OCI-LY7 (cell line): ENCODE measurements around the gene GNAL. TPM values are rescaled to one million over a fixed set of nuclear protein-coding genes. Genes with fewer than 3 reads are reported as not detected.

Source experiments
- BruUV-seq: library from RNA; stranded (reverse); fragments of 400-500 nt; replicated peaks from 2 replicates; lab custom pipeline; 2021; lab: Mats Ljungman, UMichigan
- CTCF ChIA-PET: fragments of 300-600 bp; sonication (Branson Sonifier 250); formaldehyde crosslinking; loops from one replicate; lab custom pipeline; 2022; ENCODE audit warnings: antibody characterized with exemption; ENCODE audit not compliant: unreplicated experiment; lab: Charles Lee
- POLR2A ChIA-PET: fragments of 300-600 bp; sonication (Branson Sonifier 250); formaldehyde crosslinking; loops from one replicate; lab custom pipeline; 2022; ENCODE audit warnings: antibody characterized with exemption; lab: Charles Lee
- DNase-seq: peaks from one replicate; pipeline ENCODE4 v3.0.0-alpha.2; 2015; ENCODE audit warnings: low spot score
- H2AFZ ChIP-seq: fragments of 200-600 bp; sonication (generic), shearing (Covaris generic); 2 replicates; pipeline ENCODE4 v1.6.1; 2014; ENCODE audit warnings: mild to moderate bottlenecking, antibody characterized with exemption, low read length, moderate library complexity
- H3K27ac ChIP-seq: fragments of 200-600 bp; sonication (generic); 2 replicates; pipeline ENCODE4 v1.5.1; 2014; ENCODE audit warnings: mixed run types, low read depth, mild to moderate bottlenecking, moderate library complexity, low read length, inconsistent platforms; ENCODE audit not compliant: poor library complexity, severe bottlenecking
- H3K36me3 ChIP-seq: fragments of 200-600 bp; sonication (generic); 2 replicates; pipeline ENCODE4 v1.6.1; 2014; ENCODE audit warnings: mild to moderate bottlenecking, antibody characterized with exemption, low read length, moderate library complexity, mixed read lengths; ENCODE audit not compliant: insufficient read depth
- H3K4me1 ChIP-seq: fragments of 200-600 bp; sonication (generic); 2 replicates; pipeline ENCODE4 v1.5.1; 2014; ENCODE audit warnings: mild to moderate bottlenecking, low read length; ENCODE audit not compliant: insufficient read depth, poor library complexity, severe bottlenecking
- H3K4me2 ChIP-seq: fragments of 200-600 bp; sonication (generic); 2 replicates; pipeline ENCODE4 v1.6.1; 2014; ENCODE audit warnings: mild to moderate bottlenecking, low read length
- H3K4me3 ChIP-seq: fragments of 200-600 bp; sonication (generic); 2 replicates; pipeline ENCODE4 v1.5.1; 2014; ENCODE audit warnings: mild to moderate bottlenecking, low read depth, low read length; ENCODE audit not compliant: poor library complexity, severe bottlenecking
- H3K79me2 ChIP-seq: fragments of 200-600 bp; sonication (generic); 2 replicates; pipeline ENCODE4 v1.6.1; 2016; ENCODE audit warnings: low read depth, mild to moderate bottlenecking, low read length, moderate library complexity, mixed read lengths; ENCODE audit not compliant: insufficient read depth
- H3K9me2 ChIP-seq: fragments of 200-600 bp; sonication (generic); 2 replicates; pipeline ENCODE4 v1.6.1; 2016; ENCODE audit warnings: mild to moderate bottlenecking, low read length, mixed read lengths; ENCODE audit not compliant: insufficient read depth
- H3K9me3 ChIP-seq: fragments of 200-600 bp; sonication (generic); 2 replicates; pipeline ENCODE4 v1.6.1; 2014; ENCODE audit warnings: mild to moderate bottlenecking, mixed run types, low read length, mixed read lengths
- H4K20me1 ChIP-seq: fragments of 200-600 bp; sonication (generic); 2 replicates; pipeline ENCODE4 v1.6.1; 2014; ENCODE audit warnings: mild to moderate bottlenecking, antibody characterized with exemption, low read length, moderate library complexity, mixed read lengths; ENCODE audit not compliant: insufficient read depth
- EZH2phosphoT487 ChIP-seq: fragments of 200-600 bp; sonication (generic); IDR thresholded peaks from 2 replicates; pipeline ENCODE4 v1.6.1; 2018; ENCODE audit warnings: low read depth, borderline replicate concordance, mild to moderate bottlenecking, mixed run types, antibody characterized with exemption, low read length, moderate library complexity, mixed read lengths
- intact Hi-C: fragments of 100-400 bp; cut with micrococcal nuclease; formaldehyde crosslinking; loops from one replicate; pipeline ENCODE4 v1.10.0; 2022; ENCODE audit not compliant: unreplicated experiment
- total RNA-seq, 2 experiments: library from RNA; depleted of rRNA in 1 of 2; stranded (reverse); fragments of >200 nt in 1 of 2; shearing (Covaris generic) in 1 of 2; gene quantifications; 2 replicates each; pipeline ENCODE4 v1.2.3, GENCODE V29; 2014 to 2022
- TF ChIP-seq, protein P1 (sequence below): fragments of 200-600 bp; sonication (generic); conservative IDR thresholded peaks from 2 replicates; pipeline ENCODE4 v1.5.1; 2014; ENCODE audit warnings: mild to moderate bottlenecking, antibody characterized with exemption, low read length, moderate library complexity, mixed read lengths

The GNAL gene
- total RNA-seq, 2 experiments from 2014 or later = 0.03 to 0.25 TPM

GRCh38 chr18:11663439-11664029, 25.5 kb upstream of the GNAL start:
- POLR2A ChIA-PET = no interaction called here
- no TSS peak for BruUV-seq
- no peaks in the 10 kb centered on the region for H3K9me3 ChIP-seq

DNA sequence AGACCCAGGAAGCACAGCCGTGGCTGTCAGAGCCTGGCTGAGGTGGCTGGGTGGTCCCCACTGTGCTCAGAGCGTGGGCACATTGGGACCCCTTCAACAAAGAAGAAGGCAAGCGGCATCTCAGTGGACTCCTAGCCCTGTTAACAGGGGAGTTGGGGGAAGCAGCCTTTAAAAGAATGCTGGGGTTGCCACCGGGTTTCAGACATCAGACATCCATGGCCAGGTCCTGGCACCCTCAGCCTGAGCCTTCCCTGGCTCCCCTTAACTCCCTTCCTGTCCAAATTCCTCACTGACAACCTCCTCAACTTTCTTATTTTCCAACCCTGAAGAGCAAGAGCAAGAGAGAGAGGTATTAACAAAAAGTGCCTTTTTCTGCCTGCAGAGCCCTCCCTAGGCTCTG, 24.8 kb upstream of the GNAL start:
- Histone ChIP-seq H4K20me1 (no peaks in the 10 kb centered on the region), H3K9me3 (no peaks in the 10 kb centered on the region), H3K4me3 (no peak overlapping the region), H3K4me2 (no peak overlapping the region), H3K4me1 (peaks cover 9% of the 10 kb centered on the region), H3K36me3 (no peaks in the 10 kb centered on the region), H3K27ac (no peak overlapping the region), H3K79me2 (no peaks in the 10 kb centered on the region), H2AFZ (no peak overlapping the region), H3K9me2 (no peaks in the 10 kb centered on the region)
- BruUV-seq = no TSS peak
- no peak for TF ChIP-seq EZH2phosphoT487
- POLR2A ChIA-PET = no interaction called here
- intact Hi-C loops = no loop called here
- CTCF ChIA-PET = no interaction called here
- DNase-seq = no peak

More at GRCh38 chr18:11663439-11664029, 25.5 kb upstream of the GNAL start:
- Histone ChIP-seq H3K4me1 (peaks cover 9% of the 10 kb centered on the region), H3K27ac (no peak overlapping the region), H3K9me2 (no peaks in the 10 kb centered on the region), H4K20me1 (no peaks in the 10 kb centered on the region), H3K36me3 (no peaks in the 10 kb centered on the region), H2AFZ (no peak overlapping the region), H3K79me2 (no peaks in the 10 kb centered on the region), H3K4me2 (no peak overlapping the region), H3K4me3 (no peak overlapping the region)
- CTCF ChIA-PET = no interaction called here
- peak; percentile 8 for DNase-seq
- TF ChIP-seq, protein P1, sequence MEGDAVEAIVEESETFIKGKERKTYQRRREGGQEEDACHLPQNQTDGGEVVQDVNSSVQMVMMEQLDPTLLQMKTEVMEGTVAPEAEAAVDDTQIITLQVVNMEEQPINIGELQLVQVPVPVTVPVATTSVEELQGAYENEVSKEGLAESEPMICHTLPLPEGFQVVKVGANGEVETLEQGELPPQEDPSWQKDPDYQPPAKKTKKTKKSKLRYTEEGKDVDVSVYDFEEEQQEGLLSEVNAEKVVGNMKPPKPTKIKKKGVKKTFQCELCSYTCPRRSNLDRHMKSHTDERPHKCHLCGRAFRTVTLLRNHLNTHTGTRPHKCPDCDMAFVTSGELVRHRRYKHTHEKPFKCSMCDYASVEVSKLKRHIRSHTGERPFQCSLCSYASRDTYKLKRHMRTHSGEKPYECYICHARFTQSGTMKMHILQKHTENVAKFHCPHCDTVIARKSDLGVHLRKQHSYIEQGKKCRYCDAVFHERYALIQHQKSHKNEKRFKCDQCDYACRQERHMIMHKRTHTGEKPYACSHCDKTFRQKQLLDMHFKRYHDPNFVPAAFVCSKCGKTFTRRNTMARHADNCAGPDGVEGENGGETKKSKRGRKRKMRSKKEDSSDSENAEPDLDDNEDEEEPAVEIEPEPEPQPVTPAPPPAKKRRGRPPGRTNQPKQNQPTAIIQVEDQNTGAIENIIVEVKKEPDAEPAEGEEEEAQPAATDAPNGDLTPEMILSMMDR = no peak
- TF ChIP-seq EZH2phosphoT487 = no peak
- intact Hi-C loops = no loop called here

DNA sequence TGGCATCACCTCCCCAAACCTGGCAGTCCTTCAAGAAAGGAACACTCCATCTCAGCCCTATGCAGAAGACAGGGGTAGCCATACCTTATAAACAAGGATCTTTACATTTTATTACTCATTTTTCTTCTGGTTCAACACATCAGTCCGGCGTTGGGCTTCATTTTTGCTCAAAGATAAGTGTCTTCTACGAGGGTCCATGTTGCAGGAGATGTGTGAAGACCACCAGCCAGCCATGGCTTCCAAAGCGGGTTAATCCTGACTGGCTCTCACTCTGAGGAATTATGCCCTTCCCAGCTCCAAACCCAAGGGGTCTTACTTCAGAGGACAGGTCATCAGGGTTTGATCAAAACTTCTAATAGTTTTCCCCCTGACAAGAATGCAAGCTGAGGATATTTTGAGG, 23.9 kb upstream of the GNAL start:
- intact Hi-C loops = no loop called here
- no peaks in the 10 kb centered on the region for H3K79me2 ChIP-seq
- no peak for TF ChIP-seq EZH2phosphoT487
- TF ChIP-seq, protein P1 = no peak
- H3K9me3 ChIP-seq = no peaks in the 10 kb centered on the region
- no peaks in the 10 kb centered on the region for H3K36me3 ChIP-seq
- H2AFZ ChIP-seq = no peak overlapping the region
- no peaks in the 10 kb centered on the region for H4K20me1 ChIP-seq
- peaks cover 9% of the 10 kb centered on the region for H3K4me1 ChIP-seq
- H3K27ac ChIP-seq = no peak overlapping the region
- no peak for DNase-seq
- no peaks in the 10 kb centered on the region for H3K9me2 ChIP-seq
- BruUV-seq = no TSS peak
- ChIA-PET CTCF (no interaction called here), POLR2A (no interaction called here)
- no peak overlapping the region for H3K4me3 ChIP-seq
- no peak overlapping the region for H3K4me2 ChIP-seq
